Keratinocyte (primary cell): ENCODE data around the gene MSGN1.

ENCODE experiments used
- EZH2 ChIP-seq: IDR thresholded peaks from one replicate; pipeline ENCODE4 v1.6.1; 2012; ENCODE audit warnings: inconsistent platforms, mild to moderate bottlenecking, low read length, moderate library complexity
- TF ChIP-seq, protein P1 (sequence below), 3 experiments: IDR thresholded peaks in 1 of 3; conservative IDR thresholded peaks in 1 of 3; optimal IDR thresholded peaks in 1 of 3; 2 replicates in 2 of 3; 3 replicates in 1 of 3; pipeline versions ENCODE3 to v1.5.1; 2011; ENCODE audit warnings: low read length in 3 of 3, mild to moderate bottlenecking in 3 of 3, moderate library complexity in 2 of 3, control low read depth in 1 of 3, inconsistent platforms in 1 of 3; ENCODE audit not compliant: insufficient read depth in 2 of 3; ENCODE audit errors: extremely low read depth in 1 of 3

DNA sequence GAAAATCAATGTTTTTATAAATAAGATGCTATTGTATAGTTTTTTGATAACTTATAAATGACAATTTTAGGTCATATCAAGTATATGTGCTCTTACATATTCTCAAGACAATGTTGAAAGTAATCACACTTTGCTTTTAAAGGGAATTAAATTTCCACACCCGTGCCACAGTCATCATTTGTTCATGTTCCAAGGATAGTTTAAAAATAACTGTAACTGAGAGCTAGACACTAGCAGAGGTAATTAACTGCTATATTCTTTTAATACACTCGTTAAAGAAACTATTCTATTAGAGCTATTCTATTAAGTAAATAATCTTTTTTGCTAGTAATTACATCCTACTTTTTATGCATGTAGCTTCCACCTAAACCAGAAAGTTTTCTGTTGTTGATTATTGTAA lies 44.3 kb upstream of the MSGN1 start:
- TF ChIP-seq EZH2: no peak
- TF ChIP-seq, protein P1, sequence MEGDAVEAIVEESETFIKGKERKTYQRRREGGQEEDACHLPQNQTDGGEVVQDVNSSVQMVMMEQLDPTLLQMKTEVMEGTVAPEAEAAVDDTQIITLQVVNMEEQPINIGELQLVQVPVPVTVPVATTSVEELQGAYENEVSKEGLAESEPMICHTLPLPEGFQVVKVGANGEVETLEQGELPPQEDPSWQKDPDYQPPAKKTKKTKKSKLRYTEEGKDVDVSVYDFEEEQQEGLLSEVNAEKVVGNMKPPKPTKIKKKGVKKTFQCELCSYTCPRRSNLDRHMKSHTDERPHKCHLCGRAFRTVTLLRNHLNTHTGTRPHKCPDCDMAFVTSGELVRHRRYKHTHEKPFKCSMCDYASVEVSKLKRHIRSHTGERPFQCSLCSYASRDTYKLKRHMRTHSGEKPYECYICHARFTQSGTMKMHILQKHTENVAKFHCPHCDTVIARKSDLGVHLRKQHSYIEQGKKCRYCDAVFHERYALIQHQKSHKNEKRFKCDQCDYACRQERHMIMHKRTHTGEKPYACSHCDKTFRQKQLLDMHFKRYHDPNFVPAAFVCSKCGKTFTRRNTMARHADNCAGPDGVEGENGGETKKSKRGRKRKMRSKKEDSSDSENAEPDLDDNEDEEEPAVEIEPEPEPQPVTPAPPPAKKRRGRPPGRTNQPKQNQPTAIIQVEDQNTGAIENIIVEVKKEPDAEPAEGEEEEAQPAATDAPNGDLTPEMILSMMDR (optimal IDR thresholded peaks at IDR 0.05 in 1 of 3, IDR thresholded peaks at IDR 0.05 in 1 of 3, conservative IDR thresholded peaks at IDR 0.05 in 1 of 3; ENCODE audit: extremely low read depth in 1 of 3, insufficient read depth in 2 of 3, low read length in 3 of 3): no peak
